ENCODE measurements around the gene ABLIM3. TPM values are rescaled to one million over a fixed set of nuclear protein-coding genes. Genes with fewer than 3 reads are reported as not detected.
A peak's percentile ranks its signal among the peaks of the same experiment; 100 is the strongest.

ABLIM3 gene
- total RNA-seq, 1 experiment from 2014 or later, result 14.3 TPM

GRCh38 chr5:149151717-149152116 is 10.4 kb downstream of the ABLIM3 start:
- Histone ChIP-seq H3K79me2 (ENCODE audit: insufficient read depth, low read length) (no peaks in the 10 kb centered on the region), H3K27ac (ENCODE audit: low read depth, low read length) (no peak overlapping the region), H2AFZ (ENCODE audit: low read depth, low read length, poor library complexity, severe bottlenecking) (no peak overlapping the region), H3K9me3 (ENCODE audit: control insufficient read depth in 1 of 2, insufficient read depth in 1 of 2, low read depth in 1 of 2, low read length in 2 of 2) (no peaks in the 10 kb centered on the region), H3K4me3 (replicated peaks in 1 of 2; ENCODE audit: low read depth in 1 of 2, low read length in 2 of 2) (no peak overlapping the region), H3K4me2 (ENCODE audit: low read length) (peak overlapping the region; percentile 18; the same call in 1 of the 2 replicates), H4K20me1 (ENCODE audit: insufficient read depth) (no peaks in the 10 kb centered on the region), H3K27me3 (ENCODE audit: insufficient read depth, low read length) (no peaks in the 10 kb centered on the region), H3K4me1 (ENCODE audit: control insufficient read depth in 1 of 2, insufficient read depth in 2 of 2, low read length in 2 of 2) (peaks cover 2 to 20% of the 10 kb centered on the region in 2 experiments; a peak in 2 of 4 replicates), H3K9ac (ENCODE audit: low read length) (no peak overlapping the region), H3K9me2 (ENCODE audit: insufficient read depth) (no peaks in the 10 kb centered on the region), H3K36me3 (ENCODE audit: control insufficient read depth in 1 of 2, insufficient read depth in 2 of 2, low read length in 2 of 2) (no peaks in the 10 kb centered on the region)
- ATAC-seq, result peak; percentile 68
- TF ChIP-seq ZFX (IDR thresholded peaks at IDR 0.05) (no peak), RAD21 (IDR thresholded peaks at IDR 0.05; ENCODE audit: low read depth) (peak; percentile 61), SIN3A (IDR thresholded peaks at IDR 0.05; ENCODE audit: low read depth) (no peak)
- TF ChIP-seq, protein P1, sequence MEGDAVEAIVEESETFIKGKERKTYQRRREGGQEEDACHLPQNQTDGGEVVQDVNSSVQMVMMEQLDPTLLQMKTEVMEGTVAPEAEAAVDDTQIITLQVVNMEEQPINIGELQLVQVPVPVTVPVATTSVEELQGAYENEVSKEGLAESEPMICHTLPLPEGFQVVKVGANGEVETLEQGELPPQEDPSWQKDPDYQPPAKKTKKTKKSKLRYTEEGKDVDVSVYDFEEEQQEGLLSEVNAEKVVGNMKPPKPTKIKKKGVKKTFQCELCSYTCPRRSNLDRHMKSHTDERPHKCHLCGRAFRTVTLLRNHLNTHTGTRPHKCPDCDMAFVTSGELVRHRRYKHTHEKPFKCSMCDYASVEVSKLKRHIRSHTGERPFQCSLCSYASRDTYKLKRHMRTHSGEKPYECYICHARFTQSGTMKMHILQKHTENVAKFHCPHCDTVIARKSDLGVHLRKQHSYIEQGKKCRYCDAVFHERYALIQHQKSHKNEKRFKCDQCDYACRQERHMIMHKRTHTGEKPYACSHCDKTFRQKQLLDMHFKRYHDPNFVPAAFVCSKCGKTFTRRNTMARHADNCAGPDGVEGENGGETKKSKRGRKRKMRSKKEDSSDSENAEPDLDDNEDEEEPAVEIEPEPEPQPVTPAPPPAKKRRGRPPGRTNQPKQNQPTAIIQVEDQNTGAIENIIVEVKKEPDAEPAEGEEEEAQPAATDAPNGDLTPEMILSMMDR (IDR thresholded peaks at IDR 0.05 in 2 of 3, conservative IDR thresholded peaks at IDR 0.05 in 1 of 3; ENCODE audit: borderline replicate concordance in 1 of 3, insufficient read depth in 1 of 3, low read depth in 2 of 3, low read length in 2 of 3), result peak; percentile 45 to 70 (median 58); a peak in 5 of 6 replicates
- DNase-seq (ENCODE audit: low read depth, low spot score), result no peak
- CTCF ChIA-PET, result interaction anchor here (0.9 to 4.2 kb wide), 5 partner anchors 9 to 114 kb away, joined by 3 to 25 read pairs (median 4); partner anchors contain the start of gene ABLIM3
- intact Hi-C loops (cut with micrococcal nuclease), result no loop called here
- RAD21 ChIA-PET (ENCODE audit: low non-redundant PET in 1 of 2, low total read pairs in 2 of 2, uncharacterized antibody in 2 of 2, unreplicated experiment in 2 of 2), result no interaction called here
- BruUV-seq (replicated peaks), result no TSS peak
- POLR2A ChIA-PET, result no interaction called here

- H2AFZ ChIP-seq (ENCODE audit: low read depth, low read length, poor library complexity, severe bottlenecking), result no peak overlapping the region
- H3K9me3 ChIP-seq (ENCODE audit: control insufficient read depth in 1 of 2, insufficient read depth in 1 of 2, low read depth in 1 of 2, low read length in 2 of 2), result no peaks in the 10 kb centered on the region
- H3K27ac ChIP-seq (ENCODE audit: low read depth, low read length), result no peak overlapping the region
- ChIA-PET RAD21 (ENCODE audit: low non-redundant PET in 1 of 2, low total read pairs in 2 of 2, uncharacterized antibody in 2 of 2, unreplicated experiment in 2 of 2) (no interaction called here), POLR2A (no interaction called here), CTCF (interaction anchor here (0.9 to 4.2 kb wide), 5 partner anchors 9 to 113 kb away, joined by 3 to 25 read pairs (median 4); partner anchors contain the start of gene ABLIM3)
- no peak overlapping the region for H3K9ac ChIP-seq (ENCODE audit: low read length)
- peaks cover 2 to 20% of the 10 kb centered on the region in 2 experiments; a peak in 2 of 4 replicates for H3K4me1 ChIP-seq (ENCODE audit: control insufficient read depth in 1 of 2, insufficient read depth in 2 of 2, low read length in 2 of 2)
- H3K36me3 ChIP-seq (ENCODE audit: control insufficient read depth in 1 of 2, insufficient read depth in 2 of 2, low read length in 2 of 2), result no peaks in the 10 kb centered on the region
- H3K27me3 ChIP-seq (ENCODE audit: insufficient read depth, low read length), result no peaks in the 10 kb centered on the region
- ATAC-seq (no peak), DNase-seq (ENCODE audit: low read depth, low spot score) (no peak)
- H4K20me1 ChIP-seq (ENCODE audit: insufficient read depth), result no peaks in the 10 kb centered on the region
- H3K4me2 ChIP-seq (ENCODE audit: low read length), result peak overlapping the region; percentile 18; the same call in 1 of the 2 replicates
- no TSS peak for BruUV-seq (replicated peaks)
- no peaks in the 10 kb centered on the region for H3K79me2 ChIP-seq (ENCODE audit: insufficient read depth, low read length)
- no peaks in the 10 kb centered on the region for H3K9me2 ChIP-seq (ENCODE audit: insufficient read depth)
- intact Hi-C loops (cut with micrococcal nuclease), result no loop called here
- no peak overlapping the region for H3K4me3 ChIP-seq (replicated peaks in 1 of 2; ENCODE audit: low read depth in 1 of 2, low read length in 2 of 2)
- TF ChIP-seq RAD21 (IDR thresholded peaks at IDR 0.05; ENCODE audit: low read depth), result no peak
- no peak for TF ChIP-seq ELF1 (IDR thresholded peaks at IDR 0.05; ENCODE audit: borderline replicate concordance, low read depth)
- TF ChIP-seq, protein P1 (IDR thresholded peaks at IDR 0.05 in 2 of 3, conservative IDR thresholded peaks at IDR 0.05 in 1 of 3; ENCODE audit: borderline replicate concordance in 1 of 3, insufficient read depth in 1 of 3, low read depth in 2 of 3, low read length in 2 of 3), result no peak
- TF ChIP-seq POLR2AphosphoS5 (IDR thresholded peaks at IDR 0.05; ENCODE audit: low read depth, low read length), result no peak
- TF ChIP-seq CEBPB (IDR thresholded peaks at IDR 0.05; ENCODE audit: low read depth), result no peak
- no peak for TF ChIP-seq FOSL1 (IDR thresholded peaks at IDR 0.05; ENCODE audit: low read depth)
- TF ChIP-seq, protein P2, sequence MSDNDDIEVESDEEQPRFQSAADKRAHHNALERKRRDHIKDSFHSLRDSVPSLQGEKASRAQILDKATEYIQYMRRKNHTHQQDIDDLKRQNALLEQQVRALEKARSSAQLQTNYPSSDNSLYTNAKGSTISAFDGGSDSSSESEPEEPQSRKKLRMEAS (IDR thresholded peaks at IDR 0.05), result 0 out of 2 replicates have a peak, but pooled peaks have one; percentile 23
- no peak for TF ChIP-seq EZH2 (IDR thresholded peaks at IDR 0.05)
- TF ChIP-seq TCF7L2 (IDR thresholded peaks at IDR 0.05; ENCODE audit: borderline replicate concordance, extremely low read depth, insufficient read depth, insufficient read length), result no peak
These were observed 11.0 kb downstream of the ABLIM3 start for GRCh38 chr5:149152317-149152746.

All from HCT116 (cell line).